ENCODE results near the gene POU4F3. TPM values are rescaled to one million over a fixed set of nuclear protein-coding genes. Genes with fewer than 3 reads are reported as not detected.

POU4F3 gene
- total RNA-seq, 1 experiment from 2014 or later, result not detected

GRCh38 chr5:146311278-146311677, 27.4 kb upstream of the POU4F3 start:
- POLR2A ChIA-PET, result no interaction called here
- Mint-ChIP-seq H3K4me3 (no peak overlapping the region), H3K9me3 (no peaks in the 10 kb centered on the region), H3K27ac (no peak overlapping the region), H3K36me3 (no peaks in the 10 kb centered on the region), H3K4me1 (peaks cover 4% of the 10 kb centered on the region), H3K27me3 (ENCODE audit: low read depth) (no peaks in the 10 kb centered on the region; the same call in 1 of the 2 replicates)
- ATAC-seq (no peak), DNase-seq (ENCODE audit: low spot score) (no peak)
- TF ChIP-seq NFATC4 (CRISPR knock-in tag; IDR thresholded peaks at IDR 0.05) (no peak), CREM (CRISPR knock-in tag; IDR thresholded peaks at IDR 0.05) (no peak), JAZF1 (CRISPR knock-in tag; IDR thresholded peaks at IDR 0.05) (no peak), ZNF532 (CRISPR knock-in tag; IDR thresholded peaks at IDR 0.05; ENCODE audit: borderline replicate concordance) (no peak), RORB (CRISPR knock-in tag; IDR thresholded peaks at IDR 0.05) (no peak), OVOL2 (CRISPR knock-in tag; IDR thresholded peaks at IDR 0.05; ENCODE audit: borderline replicate concordance) (no peak), TEAD4 (CRISPR knock-in tag; IDR thresholded peaks at IDR 0.05) (no peak), NFE2L1 (CRISPR knock-in tag; IDR thresholded peaks at IDR 0.05) (no peak), MXD4 (CRISPR knock-in tag; IDR thresholded peaks at IDR 0.05; ENCODE audit: borderline replicate concordance) (no peak), MYBL2 (CRISPR knock-in tag; IDR thresholded peaks at IDR 0.05) (no peak)
- CTCF ChIA-PET, result no interaction called here

- ATAC-seq (peak; percentile 71; the same call in 1 of the 2 replicates), DNase-seq (ENCODE audit: low spot score) (no peak)
- no peaks in the 10 kb centered on the region for H3K27me3 Mint-ChIP-seq (ENCODE audit: low read depth)
- H3K36me3 Mint-ChIP-seq, result no peaks in the 10 kb centered on the region
- POLR2A ChIA-PET, result interaction anchor here (0.7 kb wide), 1 partner anchor 75 kb away, joined by 5 read pairs; no protein-coding TSS in a partner anchor
- CTCF ChIA-PET, result no interaction called here
- H3K27ac Mint-ChIP-seq, result no peak overlapping the region
- H3K4me1 Mint-ChIP-seq, result peaks cover 4% of the 10 kb centered on the region
- no peak for TF ChIP-seq SMAD3 (CRISPR knock-in tag; IDR thresholded peaks at IDR 0.05; ENCODE audit: borderline replicate concordance)
- no peak for TF ChIP-seq NR3C1 (CRISPR knock-in tag; conservative IDR thresholded peaks at IDR 0.05; ENCODE audit: low read depth)
- no peak for TF ChIP-seq ZNF138 (CRISPR knock-in tag; conservative IDR thresholded peaks at IDR 0.05)
- TF ChIP-seq ZNF512 (CRISPR knock-in tag; IDR thresholded peaks at IDR 0.05; ENCODE audit: borderline replicate concordance), result no peak
- TF ChIP-seq ZNF263 (CRISPR knock-in tag; IDR thresholded peaks at IDR 0.05; ENCODE audit: low read depth), result no peak
- no peak for TF ChIP-seq ZNF425 (CRISPR knock-in tag; conservative IDR thresholded peaks at IDR 0.05)
- TF ChIP-seq EMX1 (CRISPR knock-in tag; IDR thresholded peaks at IDR 0.05), result no peak
- no peak for TF ChIP-seq ATF3 (CRISPR knock-in tag; conservative IDR thresholded peaks at IDR 0.05)
- no peak for TF ChIP-seq SP1 (CRISPR knock-in tag; conservative IDR thresholded peaks at IDR 0.05)
- TF ChIP-seq ZNF423 (CRISPR knock-in tag; IDR thresholded peaks at IDR 0.05), result no peak
- H3K4me3 Mint-ChIP-seq, result no peak overlapping the region
- H3K9me3 Mint-ChIP-seq, result no peaks in the 10 kb centered on the region
These were observed 25.6 kb upstream of the POU4F3 start for GRCh38 chr5:146313027-146313426.

All from WTC11 (cell line).